Fibroblast of peridontal ligament (primary cell): ENCODE measurements around the gene MAN2B2.

ENCODE experiments used
- DNase-seq: peaks from one replicate; pipeline ENCODE4 v3.0.0-alpha.2; 2010; ENCODE audit errors: extremely low read depth

MAN2B2 gene

DNA sequence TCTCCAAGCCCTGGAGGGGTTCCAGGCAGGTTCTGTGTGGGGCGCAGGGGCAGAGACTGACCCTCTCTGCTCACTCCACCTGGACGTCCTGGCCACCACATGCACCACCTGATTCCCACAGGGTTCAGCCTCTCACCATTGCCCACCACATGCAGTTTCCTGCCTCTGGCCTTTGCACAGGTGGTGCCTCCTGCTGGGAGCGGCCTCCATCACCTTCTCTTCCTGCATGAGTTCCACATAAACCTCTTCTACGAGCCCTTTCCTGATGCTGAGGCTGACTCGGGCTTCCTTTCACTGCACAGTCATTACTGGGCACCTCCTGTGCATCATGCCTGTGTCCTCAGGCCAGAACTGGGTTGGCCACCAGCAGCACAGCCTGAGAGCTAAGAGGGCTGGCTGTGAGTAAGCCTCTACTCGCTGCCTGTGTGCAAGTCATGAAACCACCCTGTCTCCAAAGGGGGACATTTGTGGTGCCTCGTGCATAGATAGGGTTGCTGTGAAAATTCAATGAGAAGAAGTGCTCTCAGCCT, 19.9 kb downstream of the MAN2B2 start:
- no peak for DNase-seq

DNA sequence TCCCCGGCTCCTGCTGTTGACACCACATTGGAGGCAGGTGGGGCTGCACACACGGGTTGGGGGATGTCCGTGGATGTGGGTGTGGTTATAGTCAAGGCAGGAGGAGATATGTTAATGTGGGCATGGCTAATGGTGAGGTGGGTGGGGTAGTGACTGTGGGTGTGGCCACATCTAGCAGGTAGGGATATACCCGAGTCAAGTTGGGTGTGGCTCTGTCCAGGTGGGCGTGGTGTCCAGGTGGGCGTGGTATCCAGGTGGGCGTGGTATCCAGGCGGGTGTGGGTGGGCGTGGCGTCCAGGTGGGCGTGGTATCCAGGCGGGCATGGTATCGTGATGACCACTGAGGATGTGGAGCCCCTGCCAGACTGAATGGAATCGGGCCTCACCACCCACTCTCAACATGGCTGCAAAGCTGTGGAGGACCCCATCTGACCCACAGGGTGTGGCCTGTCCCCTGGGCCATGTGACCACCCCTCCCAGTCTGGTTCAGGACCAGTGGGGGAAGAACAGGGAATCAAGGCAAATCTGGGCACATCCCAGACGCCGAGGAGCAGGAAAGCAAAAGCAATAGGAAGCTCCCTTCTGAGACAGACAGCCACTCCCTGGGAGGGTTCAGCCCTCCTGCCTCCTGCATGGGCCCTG, 21.0 kb downstream of the MAN2B2 start:
- no peak for DNase-seq

DNA sequence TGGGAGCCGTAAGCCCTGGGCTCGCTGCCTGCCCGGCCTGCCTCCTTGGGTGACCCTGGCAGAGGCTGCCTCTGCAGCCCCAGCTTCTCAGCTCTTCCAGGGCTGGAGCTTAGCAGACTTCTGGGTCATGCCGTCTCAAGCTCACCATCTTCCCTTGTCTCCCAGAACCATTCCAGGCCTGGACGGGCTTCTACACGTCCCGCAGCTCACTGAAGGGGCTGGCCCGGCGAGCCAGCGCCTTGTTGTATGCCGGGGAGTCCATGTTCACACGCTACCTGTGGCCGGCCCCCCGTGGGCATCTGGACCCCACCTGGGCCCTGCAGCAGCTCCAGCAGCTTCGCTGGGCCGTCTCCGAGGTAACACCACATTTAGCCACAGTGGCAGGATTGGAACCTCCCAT, 22.0 kb downstream of the MAN2B2 start:
- no peak for DNase-seq

DNA sequence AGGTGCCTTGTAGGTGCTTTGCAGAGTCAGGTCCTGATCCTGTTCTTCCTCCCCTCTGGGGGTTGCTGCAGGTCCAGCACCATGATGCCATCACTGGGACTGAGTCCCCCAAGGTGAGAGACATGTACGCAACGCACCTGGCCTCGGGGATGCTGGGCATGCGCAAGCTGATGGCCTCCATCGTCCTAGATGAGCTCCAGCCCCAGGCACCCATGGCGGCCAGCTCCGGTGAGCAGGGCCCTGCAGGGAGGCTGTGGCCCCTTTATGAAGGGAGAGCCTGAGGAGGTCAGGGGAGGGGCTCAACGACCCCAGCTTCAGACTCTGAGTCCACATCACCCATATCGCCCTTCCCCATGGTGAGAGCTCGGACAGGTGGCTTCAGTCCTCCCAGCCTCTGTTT, 23.1 kb downstream of the MAN2B2 start:
- DNase-seq, result no peak

DNA sequence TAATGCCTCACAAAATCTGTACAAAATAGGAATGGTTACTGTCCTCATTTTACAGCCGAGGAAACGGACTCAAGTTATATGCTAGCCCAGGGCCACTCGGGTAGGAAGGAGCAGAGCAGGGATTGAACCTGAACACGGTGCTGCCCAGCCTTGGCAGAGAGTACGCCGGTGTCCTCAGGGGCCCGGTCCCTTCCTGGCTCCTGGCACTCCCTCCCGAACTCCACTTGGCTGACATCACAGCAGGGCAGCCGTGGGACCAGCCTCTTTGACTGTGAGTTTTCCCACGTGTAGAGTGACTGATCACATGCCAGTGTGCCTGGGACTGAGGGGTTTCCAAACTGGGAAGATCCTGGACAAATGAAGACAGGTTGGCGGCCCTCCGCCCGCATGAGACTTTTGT, 23.7 kb downstream of the MAN2B2 start:
- no peak for DNase-seq

DNA sequence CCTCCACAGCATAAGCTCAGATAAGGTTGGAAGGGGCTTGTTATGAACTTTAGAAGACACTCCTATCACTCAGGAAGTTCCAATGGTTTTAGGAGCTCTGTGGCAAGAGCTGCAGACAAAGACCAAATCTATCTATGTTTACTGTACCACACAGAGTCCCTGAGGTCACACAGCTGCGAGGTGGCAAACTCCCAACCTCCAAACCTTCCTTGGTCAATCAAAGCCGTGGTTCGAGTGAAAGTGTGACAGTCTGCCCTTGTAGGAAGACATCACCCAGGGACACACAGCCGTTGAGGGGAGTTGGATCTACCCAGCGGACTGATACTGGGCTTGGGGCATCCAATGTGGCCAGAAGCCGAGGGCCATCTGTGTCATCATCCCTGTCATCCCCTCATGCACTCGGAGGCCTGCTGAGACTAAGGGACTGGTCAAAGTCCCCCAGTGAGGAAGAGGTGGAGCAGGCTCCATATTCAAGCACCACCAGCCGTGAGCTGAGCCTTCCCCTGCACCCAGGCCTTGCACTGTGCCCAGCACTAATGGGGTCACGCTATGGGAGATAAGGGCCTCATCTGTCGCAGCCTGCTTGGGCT, 26.8 kb downstream of the MAN2B2 start:
- DNase-seq, result no peak

DNA sequence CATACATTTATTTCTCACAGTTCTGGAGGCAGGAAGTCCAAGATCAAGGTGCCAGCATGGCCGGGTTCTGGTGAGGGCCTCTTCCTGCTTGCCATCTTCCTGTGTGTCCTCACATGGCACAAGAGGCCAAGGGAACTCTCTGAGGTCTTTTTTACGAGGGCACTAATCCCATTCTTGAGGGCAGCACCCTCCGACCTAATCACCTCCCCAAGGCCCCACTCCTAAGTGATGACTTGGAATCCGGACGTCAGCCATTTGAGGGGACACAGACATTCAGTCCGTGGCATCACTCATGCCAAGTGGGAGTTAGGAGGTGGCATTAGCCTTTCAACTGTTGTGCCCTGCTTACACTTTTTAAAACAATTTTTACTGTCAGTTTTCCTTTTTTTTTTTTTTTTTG, 27.3 kb downstream of the MAN2B2 start:
- DNase-seq, result no peak

DNA sequence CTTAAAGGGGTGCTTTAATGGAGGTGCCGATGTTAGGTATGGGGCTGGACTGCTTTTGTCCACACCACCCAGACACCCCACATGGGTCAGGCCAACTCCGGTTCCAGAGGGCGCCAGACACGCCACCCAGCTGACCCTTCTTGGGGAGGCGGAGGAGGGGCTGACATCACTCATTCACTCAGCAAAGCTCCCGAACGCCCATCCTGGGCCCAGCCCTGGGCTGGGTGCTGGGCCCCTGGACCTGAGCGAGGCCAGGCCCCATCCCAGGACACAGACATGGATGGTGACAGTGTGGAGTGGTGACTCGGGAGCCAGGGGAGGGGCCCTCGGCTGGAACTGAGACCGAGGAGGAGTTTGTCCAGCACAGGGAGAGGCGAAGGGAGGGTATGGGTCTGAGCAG, 28.1 kb downstream of the MAN2B2 start:
- no peak for DNase-seq

DNA sequence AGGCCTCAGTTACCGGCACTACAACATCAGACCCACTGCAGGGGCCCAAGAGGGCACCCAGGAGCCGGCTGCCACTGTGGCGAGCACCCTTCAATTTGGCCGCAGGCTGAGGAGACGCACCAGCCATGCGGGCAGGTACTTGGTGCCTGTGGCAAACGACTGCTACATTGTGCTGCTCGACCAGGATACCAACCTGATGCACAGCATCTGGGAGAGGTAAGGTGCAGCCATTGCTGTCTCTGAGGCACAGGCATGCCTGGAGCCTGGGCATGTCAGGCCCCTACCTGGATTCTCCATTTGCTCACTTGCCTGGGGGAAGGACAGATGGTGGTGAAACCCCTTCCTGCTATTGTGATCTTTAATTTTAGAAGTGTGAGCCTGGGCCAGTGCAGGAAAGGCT, 30.1 kb downstream of the MAN2B2 start:
- DNase-seq, result no peak

DNA sequence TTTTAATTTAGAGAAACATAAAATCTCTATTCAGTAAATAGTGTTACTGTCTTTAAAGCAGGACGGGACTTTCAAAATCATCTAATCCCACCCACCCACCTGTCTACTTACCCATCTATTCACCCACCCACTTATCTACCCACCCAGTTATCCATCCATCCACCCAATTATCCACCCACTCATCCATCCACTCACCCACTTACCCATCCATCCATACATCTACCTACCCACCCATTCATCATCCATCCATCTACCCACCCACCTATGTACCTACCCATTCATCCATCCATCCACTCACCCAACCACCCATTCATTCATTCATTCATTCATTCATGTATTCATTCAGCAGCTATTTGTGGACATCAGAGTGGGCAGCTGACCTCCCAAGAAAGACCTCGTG, 30.6 kb downstream of the MAN2B2 start:
- DNase-seq, result no peak

DNA sequence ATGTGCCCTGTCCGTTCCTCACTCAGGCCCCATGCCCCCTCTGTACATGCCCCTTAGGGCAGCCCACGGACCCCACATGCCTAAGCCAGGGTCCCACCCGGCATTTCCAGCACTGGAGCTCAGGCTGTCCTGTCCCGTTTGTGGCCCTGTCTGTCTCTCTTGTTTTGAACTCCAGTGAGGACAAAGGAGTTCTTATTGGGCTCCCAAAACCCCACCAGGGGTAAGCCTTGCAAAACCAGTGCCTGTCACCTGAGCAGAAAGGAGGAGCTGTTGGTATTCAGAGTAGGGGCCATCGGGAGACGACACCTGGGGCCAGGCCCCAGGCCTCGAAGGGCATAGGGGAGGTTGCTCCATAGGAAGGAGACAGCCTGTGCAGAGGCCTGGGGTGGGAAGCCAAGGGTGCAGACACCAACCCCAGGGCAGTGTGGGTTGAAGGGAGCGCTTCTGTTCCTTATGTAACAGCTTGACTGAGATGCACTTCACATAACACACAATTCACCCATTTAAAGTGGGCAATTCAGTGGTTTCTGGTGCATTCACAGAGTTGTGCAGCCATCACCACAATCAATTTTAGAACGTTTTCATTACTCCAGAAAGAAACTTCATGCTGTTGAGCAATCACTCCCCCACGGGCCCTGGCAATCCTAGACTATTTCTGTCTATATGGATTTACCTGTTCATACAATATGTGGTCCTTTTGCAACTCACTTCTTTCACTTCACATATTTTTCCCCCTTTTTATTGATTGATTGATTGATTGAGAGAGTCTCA, 31.7 kb downstream of the MAN2B2 start:
- no peak for DNase-seq

DNA sequence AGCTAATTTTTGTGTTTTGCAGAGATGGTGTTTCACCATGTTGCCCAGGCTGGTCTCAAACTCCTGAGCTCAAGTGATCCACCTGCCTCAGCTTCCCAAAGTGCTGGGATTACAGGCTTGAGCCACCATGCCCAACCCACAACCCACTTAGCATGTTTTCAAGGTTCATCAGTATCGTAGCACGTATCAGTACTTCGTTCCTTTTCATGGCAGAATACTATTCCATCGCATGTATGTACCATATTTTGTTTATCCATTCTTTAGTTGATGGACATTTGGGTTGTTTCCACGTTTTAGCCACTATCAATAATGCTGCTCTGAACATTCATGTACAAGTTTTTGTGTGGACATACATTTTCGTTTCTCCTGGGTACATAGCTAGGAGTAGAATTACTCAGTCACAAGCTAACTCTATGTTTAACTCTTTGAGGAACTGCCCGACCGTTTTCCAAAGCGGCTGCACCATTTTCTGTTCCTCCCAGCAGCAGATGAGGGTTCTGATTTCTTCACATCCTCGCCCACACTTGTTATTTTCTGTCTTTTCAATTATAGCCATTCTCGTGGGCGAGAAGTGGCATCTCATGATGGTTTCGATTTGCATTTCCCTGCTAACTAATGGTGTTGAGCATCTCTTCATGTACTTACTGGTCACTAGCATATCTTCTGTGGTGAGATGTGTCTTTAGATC, 32.5 kb downstream of the MAN2B2 start:
- no peak for DNase-seq

DNA sequence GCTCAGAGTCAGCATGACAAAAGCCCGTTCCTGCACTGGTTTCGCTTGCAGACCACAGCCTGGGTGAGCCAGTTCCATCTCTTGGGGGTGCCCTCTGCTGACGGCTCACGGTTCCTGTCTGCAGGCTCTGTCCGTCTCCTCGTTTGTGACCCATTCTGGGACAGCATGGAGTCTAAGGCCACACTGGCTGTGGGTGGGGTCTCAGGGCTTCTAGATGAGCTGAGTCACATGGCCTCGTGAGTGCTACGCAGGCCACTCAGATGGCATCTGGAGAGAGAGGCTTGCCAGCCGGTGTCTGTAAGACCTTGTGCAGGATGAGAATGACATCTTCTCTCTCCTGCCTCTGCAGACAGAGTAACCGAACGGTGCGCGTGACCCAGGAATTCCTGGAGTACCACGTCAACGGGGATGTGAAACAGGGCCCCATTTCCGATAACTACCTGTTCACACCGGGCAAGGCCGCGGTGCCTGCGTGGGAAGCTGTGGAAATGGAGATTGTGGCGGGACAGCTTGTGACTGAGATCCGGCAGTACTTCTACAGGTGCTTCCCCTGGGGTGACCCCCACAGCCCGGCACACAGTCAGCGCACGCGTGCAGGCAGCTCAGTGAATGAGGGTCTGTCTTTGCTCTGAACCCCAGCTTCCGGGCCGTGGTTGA, 33.9 kb downstream of the MAN2B2 start:
- no peak for DNase-seq

DNA sequence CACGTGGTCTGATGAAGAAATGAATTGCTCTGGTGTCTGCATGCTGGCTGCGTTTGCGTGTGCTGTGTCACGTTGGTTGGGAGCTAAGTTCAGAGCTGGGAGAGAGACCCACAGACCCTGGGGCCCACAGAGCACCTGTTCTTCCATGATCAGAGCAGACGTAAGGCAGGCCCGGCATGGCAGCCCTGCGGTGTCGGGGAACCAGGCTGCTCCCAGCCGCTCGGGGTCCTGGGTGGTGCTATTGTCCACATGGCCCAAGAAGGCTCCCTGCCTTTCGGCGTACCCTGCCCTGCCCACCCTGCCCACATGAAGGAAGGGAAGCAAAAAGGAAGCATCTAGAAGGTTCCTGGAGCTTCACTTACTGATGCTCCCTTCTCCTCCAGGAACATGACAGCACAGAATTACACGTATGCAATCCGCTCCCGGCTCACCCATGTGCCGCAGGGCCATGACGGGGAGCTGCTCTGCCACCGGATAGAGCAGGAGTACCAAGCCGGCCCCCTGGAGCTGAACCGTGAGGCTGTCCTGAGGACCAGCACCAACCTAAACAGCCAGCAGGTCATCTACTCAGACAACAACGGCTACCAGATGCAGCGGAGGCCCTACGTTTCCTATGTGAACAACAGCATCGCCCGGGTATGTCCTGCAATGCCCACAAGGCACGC, 34.6 kb downstream of the MAN2B2 start:
- DNase-seq, result no peak

DNA sequence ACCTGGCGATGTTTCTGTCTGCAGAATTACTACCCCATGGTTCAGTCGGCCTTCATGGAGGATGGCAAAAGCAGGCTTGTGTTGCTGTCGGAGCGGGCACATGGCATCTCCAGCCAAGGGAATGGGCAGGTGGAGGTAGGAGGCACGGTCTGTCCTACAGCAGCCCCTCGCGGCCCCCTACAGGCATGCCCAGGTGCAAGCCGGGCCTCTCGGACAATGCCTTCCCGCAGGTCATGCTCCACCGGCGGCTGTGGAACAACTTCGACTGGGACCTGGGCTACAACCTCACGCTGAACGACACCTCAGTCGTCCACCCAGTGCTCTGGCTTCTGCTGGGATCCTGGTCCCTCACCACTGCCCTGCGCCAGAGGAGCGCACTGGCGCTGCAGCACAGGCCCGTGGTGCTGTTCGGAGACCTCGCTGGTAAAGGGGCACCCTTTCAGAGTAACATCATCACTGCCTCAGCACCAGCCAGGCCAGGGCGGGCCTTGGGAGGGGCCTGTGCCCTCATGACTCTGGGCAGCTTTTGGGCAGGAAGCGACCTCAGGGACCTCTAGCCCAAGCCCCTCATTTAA, 36.0 kb downstream of the MAN2B2 start:
- no peak for DNase-seq

DNA sequence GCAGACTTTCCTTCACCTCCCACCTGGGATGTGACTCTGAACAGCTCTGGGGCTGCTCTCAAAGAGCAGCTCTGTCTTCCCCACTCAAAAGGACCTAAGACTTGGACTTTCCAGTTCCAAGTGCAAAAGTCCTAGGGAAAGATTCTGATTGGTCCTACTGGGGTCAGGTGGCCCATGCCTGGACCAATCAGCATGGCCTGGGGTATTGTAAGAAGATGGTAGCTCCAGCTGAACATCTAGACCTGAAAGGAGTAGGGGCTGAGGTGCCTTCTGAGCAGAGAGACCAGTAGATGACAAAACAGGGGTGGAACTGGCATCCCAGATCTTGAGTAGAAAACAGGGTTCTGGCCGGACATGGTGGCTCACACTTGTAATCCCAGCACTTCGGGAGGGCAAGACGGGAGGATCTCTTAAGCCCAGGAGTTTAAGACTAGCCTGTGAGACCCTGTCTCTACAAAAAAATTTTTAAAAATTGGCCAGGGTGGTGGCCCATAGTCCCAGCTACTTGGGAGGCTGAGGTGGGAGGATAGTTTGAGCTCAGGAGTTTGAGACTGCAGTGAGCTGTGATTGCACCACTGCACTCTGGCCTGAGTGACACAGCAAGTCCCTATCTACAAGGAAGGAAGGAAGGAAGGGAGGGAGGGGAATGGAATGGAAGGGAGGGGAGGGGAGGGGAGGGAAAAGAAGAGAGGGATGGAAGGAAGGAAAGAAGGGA, 38.1 kb downstream of the MAN2B2 start:
- no peak for DNase-seq

DNA sequence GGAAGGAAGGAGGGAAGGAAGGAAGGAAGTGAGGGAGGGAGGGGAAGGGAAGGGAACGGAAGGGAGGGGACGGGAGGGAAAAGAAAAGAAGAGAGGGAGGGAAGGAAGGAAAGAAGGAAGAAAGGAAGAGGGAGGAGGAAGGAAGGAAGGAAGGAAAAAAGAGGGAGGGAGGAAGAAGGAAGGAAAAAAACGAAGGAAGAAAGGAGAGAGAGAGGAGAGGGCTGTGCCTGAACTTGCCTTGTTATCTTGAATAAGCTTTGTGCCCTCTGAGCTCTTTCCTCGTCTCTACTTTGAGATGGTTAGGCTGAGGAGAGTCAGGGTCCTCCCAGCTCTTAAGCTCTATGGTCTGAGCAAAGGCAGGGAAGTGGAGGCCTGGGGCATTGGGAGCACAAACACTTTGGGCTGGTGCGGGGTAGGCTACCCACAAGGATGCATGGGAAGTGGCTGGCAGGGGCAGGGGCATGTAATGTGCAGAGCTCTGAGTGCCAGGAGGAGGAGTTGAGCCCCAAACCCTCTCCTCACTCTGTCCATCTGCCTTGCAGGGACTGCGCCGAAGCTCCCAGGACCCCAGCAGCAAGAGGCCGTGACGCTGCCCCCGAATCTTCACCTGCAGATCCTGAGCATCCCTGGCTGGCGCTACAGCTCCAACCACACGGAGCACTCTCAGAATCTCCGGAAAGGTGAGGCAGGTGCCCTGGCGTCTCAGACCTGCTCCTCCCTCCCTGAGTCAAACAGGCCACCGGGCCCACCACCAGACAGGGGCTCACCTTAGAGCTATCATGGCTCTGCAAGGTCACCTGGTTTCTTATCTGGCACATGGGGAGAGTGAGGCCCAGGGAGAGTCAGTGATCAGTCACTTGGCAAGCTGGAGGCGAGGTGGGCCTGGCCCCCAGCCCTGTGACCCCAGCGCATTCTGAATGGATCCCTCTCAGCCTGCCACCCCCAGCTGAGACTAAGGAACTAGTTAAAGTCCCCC, 39.0 kb downstream of the MAN2B2 start:
- DNase-seq, result no peak

DNA sequence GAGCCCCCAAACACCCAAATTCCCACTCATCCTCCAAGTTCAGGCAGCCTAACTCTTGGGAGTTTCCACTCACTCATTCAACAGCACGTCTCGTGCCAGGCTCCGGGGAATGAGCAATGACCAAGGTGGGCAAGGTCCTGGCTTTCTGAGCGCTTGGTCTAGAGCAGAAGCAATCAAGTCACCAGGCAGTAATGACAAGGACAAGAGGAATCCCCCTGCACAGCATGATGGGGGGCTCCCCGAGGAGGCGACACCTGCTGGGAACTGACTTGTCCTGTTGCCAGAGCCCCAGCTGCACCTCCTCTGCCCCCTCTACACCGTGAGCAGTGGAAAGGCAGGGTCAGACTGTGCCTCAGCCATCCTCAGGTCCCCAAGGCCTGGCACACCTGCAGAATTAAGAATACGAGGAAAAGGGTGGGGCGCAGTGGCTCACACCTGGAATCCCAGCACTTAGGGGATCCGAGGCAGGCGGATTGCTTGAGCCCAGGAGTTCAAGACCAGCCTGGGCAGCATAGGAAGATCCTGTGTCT, 39.8 kb downstream of the MAN2B2 start:
- no peak for DNase-seq
